ENCODE measurements around the gene SQOR. TPM values are rescaled to one million over a fixed set of nuclear protein-coding genes. Genes with fewer than 3 reads are reported as not detected.

The SQOR gene
- total RNA-seq, 1 experiment from 2014 or later = 17.6 TPM

DNA sequence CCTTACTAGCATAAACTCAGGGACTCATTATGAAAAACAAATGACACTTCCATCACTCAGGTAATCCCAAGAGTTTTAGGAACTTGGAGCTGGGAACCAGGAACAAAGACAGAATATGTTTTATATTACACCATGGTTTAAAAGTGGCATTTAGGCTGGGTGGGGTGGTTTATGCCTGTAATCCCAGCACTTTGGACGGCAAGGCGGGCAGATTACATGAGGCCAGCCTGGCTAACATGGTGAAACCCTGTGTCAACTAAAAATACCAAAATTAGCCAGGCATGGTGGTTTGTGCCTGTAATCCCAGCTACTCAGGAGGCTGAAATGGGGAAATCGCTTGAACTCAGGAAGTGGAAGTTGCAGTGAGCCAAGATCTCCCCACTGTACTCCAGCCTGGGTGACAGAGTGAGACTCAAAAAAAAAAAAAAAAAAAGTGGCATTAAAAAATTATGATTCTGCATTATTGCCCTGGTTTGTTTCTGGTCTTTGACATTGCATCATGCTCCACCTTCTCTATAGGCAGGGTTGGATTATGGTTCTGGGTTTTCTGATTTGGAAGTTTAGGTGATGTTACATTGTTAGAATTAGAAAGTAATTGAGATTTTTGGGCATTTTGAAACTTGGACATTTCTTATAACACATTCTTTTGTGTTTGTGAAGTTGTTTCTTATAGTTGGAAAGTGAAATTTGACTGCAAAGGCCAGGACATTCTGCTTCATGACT, 19.0 kb downstream of the SQOR start:
- ATAC-seq (no peak), DNase-seq (ENCODE audit: low read depth, low spot score) (no peak)
- no peaks in the 10 kb centered on the region for H3K9me3 ChIP-seq (ENCODE audit: control insufficient read depth in 1 of 2, insufficient read depth in 1 of 2, low read depth in 1 of 2, low read length in 2 of 2)
- intact Hi-C loops (cut with micrococcal nuclease) = no loop called here
- H3K4me2 ChIP-seq (ENCODE audit: low read length) = no peak overlapping the region
- TF ChIP-seq, protein P1, sequence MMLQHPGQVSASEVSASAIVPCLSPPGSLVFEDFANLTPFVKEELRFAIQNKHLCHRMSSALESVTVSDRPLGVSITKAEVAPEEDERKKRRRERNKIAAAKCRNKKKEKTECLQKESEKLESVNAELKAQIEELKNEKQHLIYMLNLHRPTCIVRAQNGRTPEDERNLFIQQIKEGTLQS (IDR thresholded peaks at IDR 0.05) = no peak
- TF ChIP-seq EZH2phosphoT487 (IDR thresholded peaks at IDR 0.05; ENCODE audit: borderline replicate concordance) = no peak
- no peak for TF ChIP-seq YY1 (IDR thresholded peaks at IDR 0.05; ENCODE audit: extremely low read depth, insufficient replicate concordance, low read depth, low read length)
- no peak for TF ChIP-seq CEBPB (IDR thresholded peaks at IDR 0.05; ENCODE audit: low read depth)
- no peak for TF ChIP-seq SIN3A (IDR thresholded peaks at IDR 0.05; ENCODE audit: low read depth)
- TF ChIP-seq ZFX (IDR thresholded peaks at IDR 0.05) = no peak
- TF ChIP-seq, protein P2, sequence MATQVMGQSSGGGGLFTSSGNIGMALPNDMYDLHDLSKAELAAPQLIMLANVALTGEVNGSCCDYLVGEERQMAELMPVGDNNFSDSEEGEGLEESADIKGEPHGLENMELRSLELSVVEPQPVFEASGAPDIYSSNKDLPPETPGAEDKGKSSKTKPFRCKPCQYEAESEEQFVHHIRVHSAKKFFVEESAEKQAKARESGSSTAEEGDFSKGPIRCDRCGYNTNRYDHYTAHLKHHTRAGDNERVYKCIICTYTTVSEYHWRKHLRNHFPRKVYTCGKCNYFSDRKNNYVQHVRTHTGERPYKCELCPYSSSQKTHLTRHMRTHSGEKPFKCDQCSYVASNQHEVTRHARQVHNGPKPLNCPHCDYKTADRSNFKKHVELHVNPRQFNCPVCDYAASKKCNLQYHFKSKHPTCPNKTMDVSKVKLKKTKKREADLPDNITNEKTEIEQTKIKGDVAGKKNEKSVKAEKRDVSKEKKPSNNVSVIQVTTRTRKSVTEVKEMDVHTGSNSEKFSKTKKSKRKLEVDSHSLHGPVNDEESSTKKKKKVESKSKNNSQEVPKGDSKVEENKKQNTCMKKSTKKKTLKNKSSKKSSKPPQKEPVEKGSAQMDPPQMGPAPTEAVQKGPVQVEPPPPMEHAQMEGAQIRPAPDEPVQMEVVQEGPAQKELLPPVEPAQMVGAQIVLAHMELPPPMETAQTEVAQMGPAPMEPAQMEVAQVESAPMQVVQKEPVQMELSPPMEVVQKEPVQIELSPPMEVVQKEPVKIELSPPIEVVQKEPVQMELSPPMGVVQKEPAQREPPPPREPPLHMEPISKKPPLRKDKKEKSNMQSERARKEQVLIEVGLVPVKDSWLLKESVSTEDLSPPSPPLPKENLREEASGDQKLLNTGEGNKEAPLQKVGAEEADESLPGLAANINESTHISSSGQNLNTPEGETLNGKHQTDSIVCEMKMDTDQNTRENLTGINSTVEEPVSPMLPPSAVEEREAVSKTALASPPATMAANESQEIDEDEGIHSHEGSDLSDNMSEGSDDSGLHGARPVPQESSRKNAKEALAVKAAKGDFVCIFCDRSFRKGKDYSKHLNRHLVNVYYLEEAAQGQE (IDR thresholded peaks at IDR 0.05; ENCODE audit: low read depth) = no peak
- no peak for TF ChIP-seq FOSL1 (IDR thresholded peaks at IDR 0.05; ENCODE audit: low read depth)
- TF ChIP-seq ELF1 (IDR thresholded peaks at IDR 0.05; ENCODE audit: borderline replicate concordance, low read depth) = no peak
- TF ChIP-seq EZH2 (IDR thresholded peaks at IDR 0.05) = no peak
- TF ChIP-seq, protein P3, sequence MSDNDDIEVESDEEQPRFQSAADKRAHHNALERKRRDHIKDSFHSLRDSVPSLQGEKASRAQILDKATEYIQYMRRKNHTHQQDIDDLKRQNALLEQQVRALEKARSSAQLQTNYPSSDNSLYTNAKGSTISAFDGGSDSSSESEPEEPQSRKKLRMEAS (IDR thresholded peaks at IDR 0.05) = no peak
- no peak for TF ChIP-seq POLR2AphosphoS5 (IDR thresholded peaks at IDR 0.05; ENCODE audit: low read depth, low read length)
- TF ChIP-seq SRF (IDR thresholded peaks at IDR 0.05; ENCODE audit: low read depth) = no peak
- TF ChIP-seq, protein P4, sequence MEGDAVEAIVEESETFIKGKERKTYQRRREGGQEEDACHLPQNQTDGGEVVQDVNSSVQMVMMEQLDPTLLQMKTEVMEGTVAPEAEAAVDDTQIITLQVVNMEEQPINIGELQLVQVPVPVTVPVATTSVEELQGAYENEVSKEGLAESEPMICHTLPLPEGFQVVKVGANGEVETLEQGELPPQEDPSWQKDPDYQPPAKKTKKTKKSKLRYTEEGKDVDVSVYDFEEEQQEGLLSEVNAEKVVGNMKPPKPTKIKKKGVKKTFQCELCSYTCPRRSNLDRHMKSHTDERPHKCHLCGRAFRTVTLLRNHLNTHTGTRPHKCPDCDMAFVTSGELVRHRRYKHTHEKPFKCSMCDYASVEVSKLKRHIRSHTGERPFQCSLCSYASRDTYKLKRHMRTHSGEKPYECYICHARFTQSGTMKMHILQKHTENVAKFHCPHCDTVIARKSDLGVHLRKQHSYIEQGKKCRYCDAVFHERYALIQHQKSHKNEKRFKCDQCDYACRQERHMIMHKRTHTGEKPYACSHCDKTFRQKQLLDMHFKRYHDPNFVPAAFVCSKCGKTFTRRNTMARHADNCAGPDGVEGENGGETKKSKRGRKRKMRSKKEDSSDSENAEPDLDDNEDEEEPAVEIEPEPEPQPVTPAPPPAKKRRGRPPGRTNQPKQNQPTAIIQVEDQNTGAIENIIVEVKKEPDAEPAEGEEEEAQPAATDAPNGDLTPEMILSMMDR (IDR thresholded peaks at IDR 0.05 in 2 of 3, conservative IDR thresholded peaks at IDR 0.05 in 1 of 3; ENCODE audit: borderline replicate concordance in 1 of 3, insufficient read depth in 1 of 3, low read depth in 2 of 3, low read length in 2 of 3) = no peak
- no peak for TF ChIP-seq SP1 (IDR thresholded peaks at IDR 0.05; ENCODE audit: low read depth)
- TF ChIP-seq CBX3 (IDR thresholded peaks at IDR 0.05; ENCODE audit: low read depth) = no peak
- TF ChIP-seq ZNF274 (IDR thresholded peaks at IDR 0.05; ENCODE audit: low read depth, low read length) = no peak
- TF ChIP-seq RAD21 (IDR thresholded peaks at IDR 0.05; ENCODE audit: low read depth) = no peak
- H3K4me1 ChIP-seq (ENCODE audit: control insufficient read depth in 1 of 2, insufficient read depth in 2 of 2, low read length in 2 of 2) = peaks cover 4% of the 10 kb centered on the region in 2 experiments
- BruUV-seq (replicated peaks) = no TSS peak
- H4K20me1 ChIP-seq (ENCODE audit: insufficient read depth) = no peaks in the 10 kb centered on the region
- no peaks in the 10 kb centered on the region for H3K79me2 ChIP-seq (ENCODE audit: insufficient read depth, low read length)
- no peak overlapping the region for H2AFZ ChIP-seq (ENCODE audit: low read depth, low read length, poor library complexity, severe bottlenecking)
- no peak overlapping the region for H3K4me3 ChIP-seq (replicated peaks in 1 of 2; ENCODE audit: low read depth in 1 of 2, low read length in 2 of 2)
- no peak overlapping the region for H3K27ac ChIP-seq (ENCODE audit: low read depth, low read length)
- CTCF ChIA-PET = interaction anchor here (1.4 kb wide), 1 partner anchor 52 kb away, joined by 3 read pairs; no protein-coding TSS in a partner anchor
- no peaks in the 10 kb centered on the region for H3K27me3 ChIP-seq (ENCODE audit: insufficient read depth, low read length)
- POLR2A ChIA-PET = no interaction called here
- RAD21 ChIA-PET (ENCODE audit: low non-redundant PET in 1 of 2, low total read pairs in 2 of 2, uncharacterized antibody in 2 of 2, unreplicated experiment in 2 of 2) = no interaction called here
- H3K36me3 ChIP-seq (ENCODE audit: control insufficient read depth in 1 of 2, insufficient read depth in 2 of 2, low read length in 2 of 2) = no peaks in the 10 kb centered on the region
- H3K9me2 ChIP-seq (ENCODE audit: insufficient read depth) = no peaks in the 10 kb centered on the region
- H3K9ac ChIP-seq (ENCODE audit: low read length) = no peak overlapping the region
